Hair follicle dermal papilla cell (primary cell): ENCODE data around the gene GALNT7. TPM values are rescaled to one million over a fixed set of nuclear protein-coding genes. Genes with fewer than 3 reads are reported as not detected.

Source experiments
- small RNA-seq: library from RNA; depleted of rRNA; stranded (forward); fragments of <200 nt; gene quantifications from one replicate; pipeline ENCODE3, GENCODE V24; 2012
- total RNA-seq: library from RNA; depleted of rRNA; stranded (reverse); fragments of >200 nt; gene quantifications from 2 replicates; pipeline ENCODE4 v1.2.3, GENCODE V29; 2012

GALNT7 gene, protein sequence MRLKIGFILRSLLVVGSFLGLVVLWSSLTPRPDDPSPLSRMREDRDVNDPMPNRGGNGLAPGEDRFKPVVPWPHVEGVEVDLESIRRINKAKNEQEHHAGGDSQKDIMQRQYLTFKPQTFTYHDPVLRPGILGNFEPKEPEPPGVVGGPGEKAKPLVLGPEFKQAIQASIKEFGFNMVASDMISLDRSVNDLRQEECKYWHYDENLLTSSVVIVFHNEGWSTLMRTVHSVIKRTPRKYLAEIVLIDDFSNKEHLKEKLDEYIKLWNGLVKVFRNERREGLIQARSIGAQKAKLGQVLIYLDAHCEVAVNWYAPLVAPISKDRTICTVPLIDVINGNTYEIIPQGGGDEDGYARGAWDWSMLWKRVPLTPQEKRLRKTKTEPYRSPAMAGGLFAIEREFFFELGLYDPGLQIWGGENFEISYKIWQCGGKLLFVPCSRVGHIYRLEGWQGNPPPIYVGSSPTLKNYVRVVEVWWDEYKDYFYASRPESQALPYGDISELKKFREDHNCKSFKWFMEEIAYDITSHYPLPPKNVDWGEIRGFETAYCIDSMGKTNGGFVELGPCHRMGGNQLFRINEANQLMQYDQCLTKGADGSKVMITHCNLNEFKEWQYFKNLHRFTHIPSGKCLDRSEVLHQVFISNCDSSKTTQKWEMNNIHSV
- total RNA-seq: 22.7 and 25.7 TPM in 2 replicates

DNA sequence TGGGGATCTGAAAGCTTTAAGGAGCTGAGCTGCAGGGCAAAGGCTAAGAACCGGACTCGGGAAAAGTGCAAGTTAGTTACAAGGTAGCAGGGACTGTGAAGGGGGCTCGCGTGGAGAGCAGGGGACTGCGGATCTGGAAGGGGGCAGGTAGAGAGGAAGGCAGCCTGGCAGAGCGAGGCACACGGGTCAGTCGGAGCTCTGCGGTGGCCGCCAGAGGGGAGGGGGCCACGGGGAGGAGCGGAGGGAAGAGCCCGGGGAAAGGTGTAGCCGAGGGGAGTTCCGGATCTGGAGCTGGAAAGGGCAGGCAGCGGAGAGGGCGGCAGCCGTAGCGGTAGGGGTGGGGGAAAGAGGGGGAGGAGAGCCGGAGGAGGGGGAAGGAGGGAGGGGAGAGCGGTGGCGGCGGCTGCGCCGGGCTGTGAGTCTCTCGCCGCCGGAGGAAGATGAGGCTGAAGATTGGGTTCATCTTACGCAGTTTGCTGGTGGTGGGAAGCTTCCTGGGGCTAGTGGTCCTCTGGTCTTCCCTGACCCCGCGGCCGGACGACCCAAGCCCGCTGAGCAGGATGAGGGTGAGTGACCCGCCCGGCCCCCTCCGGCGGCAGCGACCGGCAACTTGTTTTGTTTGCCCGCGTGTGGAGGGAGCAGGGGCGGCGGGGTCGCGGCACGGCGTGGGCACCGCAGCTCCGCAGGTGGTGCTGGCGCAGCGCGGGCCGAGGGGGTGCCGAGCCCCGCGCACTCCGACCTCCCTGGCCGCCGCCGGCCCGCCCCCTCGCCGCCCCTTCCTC, at the start of gene GALNT7:
GALNT7 (plus strand) TSS at position 416 of the 782 bp plus-strand sequence; CDS start at position 441, 25 bp downstream.

DNA sequence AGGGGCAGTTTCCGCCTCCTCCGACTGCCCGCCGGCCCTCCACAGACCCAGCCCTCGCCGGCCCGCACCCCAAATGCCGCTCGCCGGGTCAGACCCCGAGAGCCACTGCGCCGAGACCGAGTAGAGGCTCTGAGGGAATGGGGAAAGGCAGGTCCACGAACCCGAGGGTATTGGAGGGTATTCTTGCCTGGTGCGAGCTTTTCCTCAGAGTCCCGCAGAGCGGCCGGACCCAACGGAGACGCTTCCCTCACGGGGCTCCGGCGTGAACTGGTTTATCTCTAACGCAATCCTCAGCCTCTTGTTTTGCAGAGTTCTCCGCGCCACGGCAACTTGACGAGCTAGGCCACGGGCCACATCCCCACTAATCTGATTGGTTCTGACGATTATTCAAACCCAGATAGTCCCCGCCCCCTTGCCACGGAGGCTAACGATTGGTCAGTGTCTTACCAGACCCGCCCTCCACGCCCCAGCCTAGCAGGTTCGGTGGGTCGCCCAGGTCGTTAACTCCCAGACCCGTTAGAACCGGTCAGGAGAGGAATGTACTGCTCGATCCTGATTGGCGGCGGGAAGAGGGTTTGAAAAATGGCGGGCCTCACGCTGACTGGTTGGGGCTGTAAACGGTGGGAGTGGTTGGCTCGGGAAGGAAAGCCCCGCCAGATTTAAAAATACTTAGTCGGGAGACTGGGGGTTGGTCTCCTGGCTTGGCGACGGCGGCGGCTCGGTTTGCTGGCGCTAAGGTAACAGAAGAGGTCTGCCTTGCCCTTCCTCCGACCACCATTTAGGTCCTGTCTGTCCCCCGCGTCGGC, 165.7 kb downstream of the GALNT7 start, which contains the start of gene HMGB2:
HMGB2 (minus strand) TSS at position 274 of the 806 bp plus-strand sequence. CDS start 709 bp downstream, outside the sequence.

DNA sequence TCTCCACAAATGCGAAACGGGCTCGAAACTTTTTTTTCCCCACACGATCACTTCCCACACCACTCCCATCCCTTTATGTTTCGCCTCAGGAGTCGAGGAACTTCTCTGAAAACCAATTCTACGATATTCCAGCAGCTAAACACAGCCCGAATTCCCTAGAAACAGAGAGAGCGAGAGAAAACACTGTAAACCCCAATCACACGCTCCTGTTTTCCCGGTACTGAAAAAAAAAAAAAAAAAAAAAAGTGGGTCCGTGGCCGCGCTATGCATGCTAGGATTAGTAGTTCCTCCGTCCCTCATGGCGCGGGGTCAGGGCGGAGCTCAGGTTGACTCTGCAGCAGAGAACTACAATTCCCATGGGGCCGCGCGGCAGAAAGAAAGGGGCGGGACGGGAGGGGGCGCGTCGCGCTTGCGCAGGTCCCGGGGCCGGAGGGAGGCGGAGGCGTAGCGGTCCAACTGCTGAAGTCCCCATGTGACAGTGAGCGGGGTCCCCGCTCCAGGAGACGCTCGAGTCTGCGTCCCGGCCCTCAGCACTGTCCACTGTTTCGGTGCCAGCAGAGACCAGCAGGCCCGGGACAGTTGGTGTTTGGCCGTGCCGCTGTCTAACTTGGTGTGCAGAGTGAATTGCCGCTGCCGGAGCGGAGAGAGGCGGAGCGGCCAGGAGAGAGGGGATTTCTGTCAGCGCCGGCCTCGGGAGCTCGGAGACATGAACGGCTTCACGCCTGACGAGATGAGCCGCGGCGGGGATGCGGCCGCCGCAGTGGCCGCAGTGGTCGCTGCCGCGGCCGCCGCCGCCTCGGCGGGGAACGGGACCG, 202.1 kb downstream of the GALNT7 start, which contains the start of gene SAP30:
SAP30 (plus strand) TSS at position 478 of the 815 bp plus-strand sequence; CDS start at position 707, 229 bp downstream.

Small RNA genes lying within 50 kb of the gene (small RNA-seq; reads per million reads assigned to genes)
- gene MIR548T (not detected), gene RN7SL253P (not detected)

Other genes with a start within 250 kb of the GALNT7 start
- 12.9 and 14.0 TPM in 2 replicates for gene HMGB2, start 165.5 kb downstream of the GALNT7 start, total RNA-seq
- 22.7 and 23.9 TPM in 2 replicates for gene SAP30, start 202.1 kb downstream of the GALNT7 start, total RNA-seq
- gene SCRG1, start 230.3 kb downstream of the GALNT7 start, total RNA-seq: under 0.01 and 0.16 TPM in 2 replicates